Breast epithelium (tissue), 4 donors: ENCODE results near the gene GATC. TPM values are rescaled to one million over a fixed set of nuclear protein-coding genes. Genes with fewer than 3 reads are reported as not detected.
"Not testable (repeated sequence)": the region's sequence is repeated elsewhere in the genome, so short reads cannot be mapped to it uniquely, and the experiment has no call there.

ENCODE experiments used
- DNase-seq, 2 donors: peaks; one replicate each; pipeline ENCODE4 v3.0.0-alpha.2; 2019; ENCODE audit warnings: low spot score in 2 of 2
- H3K27ac ChIP-seq, 2 donors: fragments of 200-600 bp; sonication (generic) in 1 of 2; one replicate each; pipeline ENCODE4 v1.5.1; 2016 to 2019; ENCODE audit warnings: mild to moderate bottlenecking in 1 of 2
- H3K27me3 ChIP-seq, 2 donors: fragments of 200-600 bp; sonication (generic) in 1 of 2; one replicate each; pipeline versions ENCODE4 v1.5.1 to v1.6.0; 2017 to 2019; ENCODE audit warnings: control low read depth in 1 of 2, mild to moderate bottlenecking in 1 of 2
- H3K36me3 ChIP-seq: fragments of 200-600 bp; one replicate; pipeline ENCODE4 v1.5.1; 2019
- H3K4me1 ChIP-seq, 2 donors: fragments of 200-600 bp; sonication (generic); one replicate each; pipeline ENCODE4 v1.5.1; 2016 to 2019; ENCODE audit warnings: control low read depth in 1 of 2
- H3K4me3 ChIP-seq, 3 donors: fragments of 200-600 bp; sonication (generic); 1 replicate in 2 of 3; 2 replicates in 1 of 3; pipeline ENCODE4 v1.5.1; 2016 to 2019; ENCODE audit warnings: mild to moderate bottlenecking in 3 of 3, moderate library complexity in 2 of 3
- H3K9me3 ChIP-seq, 2 donors: fragments of 200-600 bp; sonication (generic) in 1 of 2; one replicate each; pipeline ENCODE4 v1.5.1; 2016 to 2019; ENCODE audit warnings: control low read depth in 1 of 2
- POLR2A ChIP-seq: fragments of 450-650 bp; IDR thresholded peaks from one replicate; pipeline ENCODE4 v1.6.1; 2016; ENCODE audit warnings: antibody characterized with exemption, mild to moderate bottlenecking, moderate library complexity
- POLR2AphosphoS5 ChIP-seq, 3 donors: sonication (generic); formaldehyde crosslinking; IDR thresholded peaks; one replicate each; pipeline ENCODE4 v1.6.1; 2017; ENCODE audit warnings: antibody characterized with exemption in 3 of 3
- intact Hi-C: fragments of 100-400 bp; cut with DNase I; formaldehyde crosslinking; loops from one replicate; pipeline ENCODE4 v1.15.1; 2023; ENCODE audit warnings: low total_unique reads
- total RNA-seq, 3 donors: library from RNA; depleted of rRNA; stranded (reverse); fragments of >200 nt; gene quantifications; one replicate each; pipeline ENCODE4 v1.1.0, GENCODE V29; 2016
- TF ChIP-seq, protein P1 (sequence below), 3 donors: fragments of 450-650 bp; IDR thresholded peaks; one replicate each; pipeline ENCODE4 v1.5.1; 2016 to 2017; ENCODE audit warnings: antibody characterized with exemption in 3 of 3, mild to moderate bottlenecking in 3 of 3, moderate library complexity in 3 of 3

The GATC gene
- total RNA-seq, 3 donors from 2014 or later: 26.5 to 35.8 (median 32.5) TPM

DNA sequence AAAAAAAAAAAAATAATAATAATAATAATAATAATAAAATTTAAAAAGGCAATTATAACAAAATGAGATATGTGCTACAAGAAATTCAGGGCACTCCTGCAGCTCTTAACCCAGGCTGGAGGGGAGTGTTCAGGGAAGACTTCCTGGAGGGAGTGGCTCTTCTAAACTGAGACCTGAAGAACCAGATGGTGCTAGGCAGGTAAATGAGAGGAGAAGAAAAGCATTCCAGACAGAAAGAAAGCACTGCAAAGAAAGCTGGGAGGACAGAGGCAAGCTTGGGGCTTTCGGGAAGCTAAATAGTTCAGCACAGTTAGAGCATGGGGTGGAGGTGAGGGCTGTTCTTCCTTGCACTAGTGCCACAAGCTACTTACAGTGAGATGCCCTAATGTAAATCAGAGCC, 33.2 kb downstream of the GATC start:
- no peak overlapping the region for H3K4me3 ChIP-seq
- H3K27me3 ChIP-seq: no peaks in the 10 kb centered on the region
- H3K27ac ChIP-seq: no peak overlapping the region
- H3K36me3 ChIP-seq: no peaks in the 10 kb centered on the region
- DNase-seq: no peak
- intact Hi-C loops: no loop called here
- TF ChIP-seq POLR2AphosphoS5 (IDR thresholded peaks at IDR 0.05): no peak
- TF ChIP-seq, protein P1, sequence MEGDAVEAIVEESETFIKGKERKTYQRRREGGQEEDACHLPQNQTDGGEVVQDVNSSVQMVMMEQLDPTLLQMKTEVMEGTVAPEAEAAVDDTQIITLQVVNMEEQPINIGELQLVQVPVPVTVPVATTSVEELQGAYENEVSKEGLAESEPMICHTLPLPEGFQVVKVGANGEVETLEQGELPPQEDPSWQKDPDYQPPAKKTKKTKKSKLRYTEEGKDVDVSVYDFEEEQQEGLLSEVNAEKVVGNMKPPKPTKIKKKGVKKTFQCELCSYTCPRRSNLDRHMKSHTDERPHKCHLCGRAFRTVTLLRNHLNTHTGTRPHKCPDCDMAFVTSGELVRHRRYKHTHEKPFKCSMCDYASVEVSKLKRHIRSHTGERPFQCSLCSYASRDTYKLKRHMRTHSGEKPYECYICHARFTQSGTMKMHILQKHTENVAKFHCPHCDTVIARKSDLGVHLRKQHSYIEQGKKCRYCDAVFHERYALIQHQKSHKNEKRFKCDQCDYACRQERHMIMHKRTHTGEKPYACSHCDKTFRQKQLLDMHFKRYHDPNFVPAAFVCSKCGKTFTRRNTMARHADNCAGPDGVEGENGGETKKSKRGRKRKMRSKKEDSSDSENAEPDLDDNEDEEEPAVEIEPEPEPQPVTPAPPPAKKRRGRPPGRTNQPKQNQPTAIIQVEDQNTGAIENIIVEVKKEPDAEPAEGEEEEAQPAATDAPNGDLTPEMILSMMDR (IDR thresholded peaks at IDR 0.05): no peak
- TF ChIP-seq POLR2A: no peak
- no peaks in the 10 kb centered on the region for H3K4me1 ChIP-seq
- H3K9me3 ChIP-seq: no peaks in the 10 kb centered on the region

GRCh38 chr12:120480211-120480610, 34.0 kb downstream of the GATC start:
- H3K4me1 ChIP-seq: no peaks in the 10 kb centered on the region
- TF ChIP-seq, protein P1 (IDR thresholded peaks at IDR 0.05): no peak
- TF ChIP-seq POLR2A (no peak), POLR2AphosphoS5 (IDR thresholded peaks at IDR 0.05) (no peak)

GRCh38 chr12:120481022-120481767, 35.0 kb downstream of the GATC start:
- TF ChIP-seq POLR2AphosphoS5 (IDR thresholded peaks at IDR 0.05): no peak
- TF ChIP-seq POLR2A: no peak
- TF ChIP-seq, protein P1 (IDR thresholded peaks at IDR 0.05): no peak
- Histone ChIP-seq H3K27me3 (no peaks in the 10 kb centered on the region), H3K36me3 (no peaks in the 10 kb centered on the region), H3K9me3 (no peaks in the 10 kb centered on the region), H3K4me1 (no peaks in the 10 kb centered on the region), H3K27ac (no peak overlapping the region), H3K4me3 (no peak overlapping the region)
- no peak for DNase-seq
- intact Hi-C loops: no loop called here

More at GRCh38 chr12:120480211-120480610, 34.0 kb downstream of the GATC start:
- no peak overlapping the region for H3K4me3 ChIP-seq
- no peak for DNase-seq
- no peaks in the 10 kb centered on the region for H3K36me3 ChIP-seq
- intact Hi-C loops: no loop called here
- H3K9me3 ChIP-seq: no peaks in the 10 kb centered on the region
- no peaks in the 10 kb centered on the region for H3K27me3 ChIP-seq
- no peak overlapping the region for H3K27ac ChIP-seq

- Histone ChIP-seq H3K9me3 (no peaks in the 10 kb centered on the region), H3K4me1 (no peaks in the 10 kb centered on the region), H3K27ac (no peak overlapping the region), H3K4me3 (no peak overlapping the region), H3K27me3 (no peaks in the 10 kb centered on the region), H3K36me3 (no peaks in the 10 kb centered on the region)
- TF ChIP-seq POLR2A: no peak
- intact Hi-C loops: no loop called here
- DNase-seq: no peak
These were observed 37.4 kb downstream of the GATC start for GRCh38 chr12:120483621-120484020.

GRCh38 chr12:120485961-120486881, 40.0 kb downstream of the GATC start:
- Histone ChIP-seq H3K4me3 (no peak overlapping the region), H3K27me3 (no peaks in the 10 kb centered on the region), H3K9me3 (no peaks in the 10 kb centered on the region), H3K36me3 (no peaks in the 10 kb centered on the region), H3K4me1 (no peaks in the 10 kb centered on the region), H3K27ac (no peak overlapping the region)
- TF ChIP-seq, protein P1 (IDR thresholded peaks at IDR 0.05): no peak
- no peak for TF ChIP-seq POLR2AphosphoS5 (IDR thresholded peaks at IDR 0.05)
- TF ChIP-seq POLR2A: no peak
- no peak for DNase-seq
- intact Hi-C loops: no loop called here

DNA sequence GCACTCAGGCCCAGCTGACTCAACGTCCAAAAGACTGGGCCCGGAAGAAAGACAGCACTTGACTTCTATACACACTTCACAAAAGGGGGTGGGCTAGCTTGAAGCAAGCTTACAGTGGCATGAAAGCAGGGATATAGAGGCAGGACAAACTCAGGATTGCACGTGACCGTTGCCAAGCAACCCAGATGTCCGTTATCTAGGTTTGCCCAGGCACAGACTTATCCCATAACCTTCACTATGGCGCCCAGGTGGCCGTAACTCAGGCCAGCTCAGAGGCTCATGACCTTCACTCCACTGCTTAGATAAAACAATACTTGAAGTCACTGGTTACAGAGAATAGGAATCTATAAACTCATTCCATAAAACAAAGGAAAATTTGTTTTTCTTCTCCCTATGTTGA, 41.3 kb downstream of the GATC start:
- H3K4me1 ChIP-seq, H3K4me3 ChIP-seq, H3K36me3 ChIP-seq, H3K27ac ChIP-seq, DNase-seq, H3K9me3 ChIP-seq, intact Hi-C loops, H3K27me3 ChIP-seq: not testable (repeated sequence)
